Fibroblast of mammary gland (primary cell): ENCODE measurements around the gene HSF5.

ENCODE experiments used
- DNase-seq: peaks from one replicate; pipeline ENCODE4 v3.0.0-alpha.2; 2010; ENCODE audit warnings: low read depth
- H3K4me3 ChIP-seq: 2 replicates; pipeline ENCODE4 v1.5.1; 2011; ENCODE audit warnings: low read depth, mild to moderate bottlenecking, low read length, moderate library complexity; ENCODE audit not compliant: control insufficient read depth
- CTCF ChIP-seq: conservative IDR thresholded peaks from 2 replicates; pipeline ENCODE4 v1.5.1; 2011; ENCODE audit warnings: low read depth, low read length, inconsistent platforms; ENCODE audit not compliant: control insufficient read depth, insufficient read depth

HSF5 gene

GRCh38 chr17:58533616-58534188 is 45.5 kb upstream of the HSF5 start:
- no peak overlapping the region for H3K4me3 ChIP-seq
- no peak for TF ChIP-seq CTCF
- DNase-seq, result no peak

GRCh38 chr17:58532555-58532951 is 44.3 kb upstream of the HSF5 start:
- DNase-seq, result no peak
- H3K4me3 ChIP-seq, result no peak overlapping the region
- no peak for TF ChIP-seq CTCF

- no peak for TF ChIP-seq CTCF
These were observed 43.7 kb upstream of the HSF5 start for GRCh38 chr17:58531661-58532554.

GRCh38 chr17:58531122-58531521 is 42.9 kb upstream of the HSF5 start:
- no peak for TF ChIP-seq CTCF
- no peak overlapping the region for H3K4me3 ChIP-seq
- no peak for DNase-seq

More at GRCh38 chr17:58531661-58532554, 43.7 kb upstream of the HSF5 start:
- peak overlapping the region; percentile 21 for H3K4me3 ChIP-seq
- peak; percentile 12 for DNase-seq

- no peak for TF ChIP-seq CTCF
- no peak for DNase-seq
- no peak overlapping the region for H3K4me3 ChIP-seq
These were observed 42.4 kb upstream of the HSF5 start for GRCh38 chr17:58530655-58531054.

GRCh38 chr17:58529275-58529674 is 41.1 kb upstream of the HSF5 start:
- no peak for DNase-seq
- TF ChIP-seq CTCF, result no peak
- H3K4me3 ChIP-seq, result no peak overlapping the region
